Mucosa of stomach (tissue), 1 donor: Measurements from ENCODE around the gene RAD51B.

Experiments
- H3K27me3 ChIP-seq: one replicate; pipeline ENCODE4 v1.7.0; 2013; ENCODE audit warnings: mild to moderate bottlenecking, low read length; ENCODE audit not compliant: control insufficient read depth, insufficient read depth
- H3K36me3 ChIP-seq: one replicate; pipeline ENCODE4 v1.7.0; 2013; ENCODE audit warnings: low read length; ENCODE audit not compliant: control insufficient read depth, insufficient read depth
- H3K4me1 ChIP-seq: one replicate; pipeline ENCODE4 v1.7.0; 2013; ENCODE audit warnings: mild to moderate bottlenecking, low read length; ENCODE audit not compliant: control insufficient read depth, insufficient read depth
- H3K4me3 ChIP-seq: one replicate; pipeline ENCODE4 v1.7.0; 2013; ENCODE audit warnings: low read length
- H3K9ac ChIP-seq: one replicate; pipeline ENCODE4 v1.7.0; 2013; ENCODE audit warnings: mild to moderate bottlenecking, low read length, moderate library complexity
- H3K9me3 ChIP-seq: one replicate; pipeline ENCODE4 v1.7.0; 2013; ENCODE audit warnings: mild to moderate bottlenecking, low read length, moderate library complexity; ENCODE audit not compliant: control insufficient read depth
- donor health status: Pancreatic carcinoma.

RAD51B gene

GRCh38 chr14:68397371-68397811 is 577.8 kb downstream of the RAD51B start:
- Histone ChIP-seq H3K4me1 (peaks cover 20% of the 10 kb centered on the region), H3K4me3 (no peak overlapping the region), H3K9me3 (no peaks in the 10 kb centered on the region), H3K9ac (no peak overlapping the region), H3K27me3 (no peaks in the 10 kb centered on the region), H3K36me3 (no peaks in the 10 kb centered on the region)

GRCh38 chr14:68397822-68398221 is 578.2 kb downstream of the RAD51B start:
- no peaks in the 10 kb centered on the region for H3K9me3 ChIP-seq
- no peak overlapping the region for H3K4me3 ChIP-seq
- H3K27me3 ChIP-seq = no peaks in the 10 kb centered on the region
- peaks cover 19% of the 10 kb centered on the region for H3K4me1 ChIP-seq
- no peak overlapping the region for H3K9ac ChIP-seq
- H3K36me3 ChIP-seq = no peaks in the 10 kb centered on the region

DNA sequence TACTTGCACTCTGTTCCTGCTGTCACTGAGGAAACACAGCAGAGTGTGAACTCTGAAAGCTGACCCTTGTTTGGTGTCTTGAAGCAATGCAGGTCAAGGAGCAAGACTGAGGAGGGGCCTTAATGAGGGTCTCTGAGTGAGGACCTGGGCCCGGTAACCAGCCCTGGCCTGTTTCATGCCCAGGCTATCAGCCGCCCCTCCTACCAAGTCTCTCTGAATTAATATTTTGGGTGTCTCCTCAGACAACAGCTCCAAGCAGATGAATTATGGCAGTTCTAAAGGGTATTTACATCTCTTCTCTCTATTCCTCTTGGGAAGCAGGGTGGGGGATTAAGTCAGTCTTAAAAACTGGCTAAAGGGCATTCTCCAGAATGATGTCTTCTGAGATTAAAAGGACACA is 578.8 kb downstream of the RAD51B start:
- no peaks in the 10 kb centered on the region for H3K27me3 ChIP-seq
- no peaks in the 10 kb centered on the region for H3K9me3 ChIP-seq
- H3K9ac ChIP-seq = no peak overlapping the region
- H3K36me3 ChIP-seq = no peaks in the 10 kb centered on the region
- H3K4me3 ChIP-seq = no peak overlapping the region
- H3K4me1 ChIP-seq = peaks cover 14% of the 10 kb centered on the region

GRCh38 chr14:68399971-68400370 is 580.4 kb downstream of the RAD51B start:
- Histone ChIP-seq H3K4me1 (peaks cover under 1% of the 10 kb centered on the region), H3K36me3 (no peaks in the 10 kb centered on the region), H3K9me3 (no peaks in the 10 kb centered on the region), H3K9ac (no peak overlapping the region), H3K27me3 (no peaks in the 10 kb centered on the region), H3K4me3 (no peak overlapping the region)

DNA sequence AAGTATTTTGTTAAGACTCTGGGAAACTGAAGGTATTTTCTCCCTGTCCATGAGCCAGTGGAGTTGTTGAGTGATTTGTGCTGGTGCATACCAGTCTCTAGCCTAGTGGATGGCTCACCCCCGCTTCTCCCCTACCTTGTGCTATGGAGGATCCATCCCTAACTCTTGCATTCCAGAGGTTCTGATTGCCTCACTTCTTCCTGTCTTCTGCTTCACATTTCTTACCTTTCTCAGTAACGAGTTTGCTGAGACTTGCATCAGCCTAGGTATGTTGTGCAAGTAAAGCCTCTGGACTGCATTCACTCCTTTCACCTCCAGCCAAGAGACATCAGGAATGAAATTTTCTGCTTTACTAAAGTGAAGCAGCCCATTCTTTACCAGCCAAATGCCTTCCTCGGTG is 581.7 kb downstream of the RAD51B start:
- no peaks in the 10 kb centered on the region for H3K36me3 ChIP-seq
- H3K4me3 ChIP-seq = no peak overlapping the region
- no peaks in the 10 kb centered on the region for H3K27me3 ChIP-seq
- H3K9ac ChIP-seq = no peak overlapping the region
- no peaks in the 10 kb centered on the region for H3K4me1 ChIP-seq
- H3K9me3 ChIP-seq = no peaks in the 10 kb centered on the region

DNA sequence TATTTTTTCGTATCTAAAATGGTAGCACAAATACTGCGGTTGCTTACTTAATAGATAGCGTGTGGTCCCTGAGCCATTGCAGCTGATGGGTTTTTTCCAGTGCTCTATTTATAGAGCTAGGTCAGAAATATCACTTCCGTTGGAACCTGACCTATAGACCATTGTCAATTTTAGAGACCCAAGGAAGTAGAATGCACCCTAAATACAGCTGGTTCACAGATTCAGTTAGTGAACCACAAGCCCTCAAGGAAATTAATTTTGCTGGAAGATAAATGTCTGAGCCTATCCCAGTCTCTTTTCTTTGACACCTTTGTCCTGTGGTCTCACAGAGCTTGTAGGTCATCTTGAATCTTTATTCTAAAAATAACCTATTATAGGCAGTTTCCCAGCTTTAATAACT is 582.3 kb downstream of the RAD51B start:
- H3K9me3 ChIP-seq = no peaks in the 10 kb centered on the region
- H3K36me3 ChIP-seq = no peaks in the 10 kb centered on the region
- H3K27me3 ChIP-seq = no peaks in the 10 kb centered on the region
- no peak overlapping the region for H3K9ac ChIP-seq
- no peak overlapping the region for H3K4me3 ChIP-seq
- H3K4me1 ChIP-seq = no peaks in the 10 kb centered on the region

- Histone ChIP-seq H3K9me3 (no peaks in the 10 kb centered on the region), H3K4me3 (no peak overlapping the region), H3K27me3 (no peaks in the 10 kb centered on the region), H3K4me1 (no peaks in the 10 kb centered on the region), H3K9ac (no peak overlapping the region), H3K36me3 (no peaks in the 10 kb centered on the region)
Observed at GRCh38 chr14:68402525-68403101, 583.0 kb downstream of the RAD51B start.

DNA sequence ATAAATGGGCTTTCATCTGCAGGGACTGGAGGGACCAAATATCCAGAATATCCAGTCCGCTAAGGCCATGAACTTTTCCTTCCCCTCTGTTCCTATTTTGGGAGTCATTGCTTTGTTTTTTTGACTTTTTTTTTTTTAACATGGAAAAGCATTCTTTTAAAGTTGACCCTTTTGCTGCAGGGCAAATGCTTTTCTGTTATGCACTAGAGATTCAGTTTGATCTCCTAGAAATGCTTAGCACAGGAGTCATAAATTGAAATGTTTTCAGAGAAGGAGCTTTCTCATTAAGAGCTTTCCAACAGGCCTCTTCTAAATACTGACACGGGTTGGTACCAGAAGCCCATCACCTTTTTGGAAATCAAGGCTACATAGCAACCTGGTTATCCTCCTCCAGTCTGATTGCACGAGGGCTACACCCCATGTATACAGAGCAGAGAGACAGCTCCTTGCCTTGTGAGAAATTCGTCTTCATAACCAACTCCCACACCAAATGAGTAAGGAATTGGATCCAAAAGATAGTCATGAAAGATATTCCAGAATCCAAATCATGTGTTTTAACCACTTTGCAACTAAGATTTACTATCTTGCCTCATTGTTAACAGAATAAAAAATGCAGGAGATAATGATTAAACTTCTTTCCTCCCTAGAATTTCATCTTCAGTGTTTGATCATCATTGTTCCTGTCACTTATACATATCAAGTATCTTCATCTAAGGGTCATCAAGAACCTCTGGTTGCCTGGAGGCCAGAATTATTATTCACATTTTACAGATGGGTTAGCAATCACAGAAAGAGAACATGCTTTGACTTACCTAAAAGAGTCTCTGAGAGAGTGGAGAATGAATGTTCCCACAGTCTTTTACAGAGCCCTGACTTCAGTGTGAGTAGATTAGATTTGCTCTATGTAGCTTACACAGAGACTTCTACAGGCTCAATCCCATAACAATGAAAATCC is 583.9 kb downstream of the RAD51B start:
- Histone ChIP-seq H3K9ac (no peak overlapping the region), H3K27me3 (no peaks in the 10 kb centered on the region), H3K36me3 (no peaks in the 10 kb centered on the region), H3K4me3 (no peak overlapping the region), H3K4me1 (no peaks in the 10 kb centered on the region), H3K9me3 (no peaks in the 10 kb centered on the region)

GRCh38 chr14:68404146-68404527 is 584.6 kb downstream of the RAD51B start:
- Histone ChIP-seq H3K9me3 (no peaks in the 10 kb centered on the region), H3K9ac (no peak overlapping the region), H3K36me3 (no peaks in the 10 kb centered on the region), H3K4me1 (no peaks in the 10 kb centered on the region), H3K27me3 (no peaks in the 10 kb centered on the region), H3K4me3 (no peak overlapping the region)

DNA sequence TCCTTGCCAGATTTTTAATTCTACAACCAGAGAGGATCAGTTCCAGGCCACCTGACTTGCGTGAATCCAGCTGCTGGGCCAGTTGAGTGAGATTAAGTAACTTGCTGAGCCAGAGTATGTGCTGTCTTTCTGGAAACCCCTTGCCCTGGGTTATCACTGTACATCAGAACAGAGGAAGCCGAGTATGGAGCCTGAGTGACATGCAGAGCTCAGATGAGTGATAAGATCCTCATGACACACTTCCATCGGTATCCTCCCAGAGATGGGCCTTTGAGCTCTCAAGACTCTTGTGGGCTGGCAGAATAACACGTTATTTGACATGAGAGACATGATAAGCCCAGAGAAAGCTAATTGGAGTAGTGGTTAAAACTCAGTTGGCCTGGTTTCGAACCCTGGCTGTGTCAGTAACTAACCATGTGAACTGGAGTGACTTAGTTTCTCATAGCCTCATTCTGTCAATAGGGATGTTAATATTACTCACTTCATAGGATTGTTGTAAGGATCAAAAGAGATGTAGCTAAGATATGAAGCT is 585.1 kb downstream of the RAD51B start:
- Histone ChIP-seq H3K4me3 (no peak overlapping the region), H3K4me1 (no peaks in the 10 kb centered on the region), H3K9ac (no peak overlapping the region), H3K27me3 (no peaks in the 10 kb centered on the region), H3K9me3 (no peaks in the 10 kb centered on the region), H3K36me3 (no peaks in the 10 kb centered on the region)

DNA sequence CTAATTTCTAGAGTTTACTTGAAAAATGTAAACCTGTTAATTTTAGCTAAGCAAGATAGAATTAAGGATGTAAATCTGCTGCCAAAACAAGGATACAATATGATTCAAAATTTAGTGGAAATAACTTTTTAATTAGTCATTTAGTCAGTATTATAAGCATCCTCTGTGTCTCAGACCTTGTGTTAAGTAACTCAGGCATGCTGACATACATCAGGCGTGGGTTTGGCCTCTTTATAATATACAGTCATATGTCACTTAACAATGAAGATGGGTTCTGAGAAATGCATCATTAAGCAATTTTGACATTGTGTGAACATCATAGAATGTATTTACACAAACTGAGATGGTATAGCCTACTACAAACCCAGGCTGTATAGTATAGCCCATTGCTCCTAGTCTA is 586.4 kb downstream of the RAD51B start:
- no peak overlapping the region for H3K9ac ChIP-seq
- H3K4me1 ChIP-seq = no peaks in the 10 kb centered on the region
- H3K4me3 ChIP-seq = no peak overlapping the region
- no peaks in the 10 kb centered on the region for H3K9me3 ChIP-seq
- H3K36me3 ChIP-seq = no peaks in the 10 kb centered on the region
- H3K27me3 ChIP-seq = no peaks in the 10 kb centered on the region

DNA sequence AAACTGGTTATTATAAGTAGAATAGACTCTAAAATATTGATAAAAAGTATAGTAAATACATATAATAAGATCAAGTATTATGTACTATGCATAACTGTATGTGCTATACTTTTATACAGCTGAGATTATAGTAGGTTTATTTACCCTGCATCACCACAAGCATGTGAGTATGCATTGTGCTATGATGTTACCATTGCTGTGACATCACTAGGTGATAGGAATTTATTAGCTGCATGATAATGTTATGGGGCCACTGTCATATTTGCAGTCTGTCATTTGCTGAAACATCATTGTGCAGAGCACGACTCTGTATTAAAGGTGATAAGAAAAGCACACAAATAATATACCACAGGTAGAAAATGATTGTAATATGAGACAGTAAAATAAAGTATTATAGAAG is 587.7 kb downstream of the RAD51B start:
- Histone ChIP-seq H3K36me3 (no peaks in the 10 kb centered on the region), H3K9ac (no peak overlapping the region), H3K4me1 (peaks cover 2% of the 10 kb centered on the region), H3K9me3 (no peaks in the 10 kb centered on the region), H3K4me3 (no peak overlapping the region), H3K27me3 (no peaks in the 10 kb centered on the region)
